Measurements from ENCODE around the gene CHCHD6. TPM values are rescaled to one million over a fixed set of nuclear protein-coding genes. Genes with fewer than 3 reads are reported as not detected.

The CHCHD6 gene
- total RNA-seq, 1 donor from 2014 or later: 17.1 TPM

- H3K4me3 Mint-ChIP-seq (ENCODE audit: unreplicated experiment): no peak overlapping the region
Observed at GRCh38 chr3:126733061-126733430, 29.0 kb downstream of the CHCHD6 start.

GRCh38 chr3:126734106-126734723 lies 30.2 kb downstream of the CHCHD6 start:
- Mint-ChIP-seq H3K36me3 (ENCODE audit: low read depth) (peaks cover 16% of the 10 kb centered on the region), H3K27ac (ENCODE audit: unreplicated experiment) (no peak overlapping the region), H3K4me3 (ENCODE audit: unreplicated experiment) (no peak overlapping the region)

More at GRCh38 chr3:126733061-126733430, 29.0 kb downstream of the CHCHD6 start:
- Mint-ChIP-seq H3K27ac (ENCODE audit: unreplicated experiment) (no peak overlapping the region), H3K9me3 (ENCODE audit: low read depth) (no peaks in the 10 kb centered on the region), H3K27me3 (ENCODE audit: low read depth) (no peaks in the 10 kb centered on the region), H3K36me3 (ENCODE audit: low read depth) (peaks cover 13% of the 10 kb centered on the region), H3K4me1 (ENCODE audit: low read depth) (peaks cover 16% of the 10 kb centered on the region)
- no peak for DNase-seq (ENCODE audit: low spot score)
- no peak for TF ChIP-seq CTCF (IDR thresholded peaks at IDR 0.05)

GRCh38 chr3:126737527-126737926 lies 33.5 kb downstream of the CHCHD6 start:
- H3K4me1 Mint-ChIP-seq (ENCODE audit: low read depth): peaks cover 10% of the 10 kb centered on the region
- no peak overlapping the region for H3K4me3 Mint-ChIP-seq (ENCODE audit: unreplicated experiment)
- H3K9me3 Mint-ChIP-seq (ENCODE audit: low read depth): peaks cover 4% of the 10 kb centered on the region
- no peaks in the 10 kb centered on the region for H3K27me3 Mint-ChIP-seq (ENCODE audit: low read depth)
- no peak for DNase-seq (ENCODE audit: low spot score)
- H3K27ac Mint-ChIP-seq (ENCODE audit: unreplicated experiment): no peak overlapping the region
- peaks cover 22% of the 10 kb centered on the region for H3K36me3 Mint-ChIP-seq (ENCODE audit: low read depth)
- peak; percentile 24 for TF ChIP-seq CTCF (IDR thresholded peaks at IDR 0.05)

More at GRCh38 chr3:126734106-126734723, 30.2 kb downstream of the CHCHD6 start:
- no peak for DNase-seq (ENCODE audit: low spot score)
- Mint-ChIP-seq H3K4me1 (ENCODE audit: low read depth) (peaks cover 16% of the 10 kb centered on the region), H3K27me3 (ENCODE audit: low read depth) (no peaks in the 10 kb centered on the region), H3K9me3 (ENCODE audit: low read depth) (no peaks in the 10 kb centered on the region)
- TF ChIP-seq CTCF (IDR thresholded peaks at IDR 0.05): no peak

GRCh38 chr3:126742057-126742456 lies 38.0 kb downstream of the CHCHD6 start:
- H3K27ac Mint-ChIP-seq (ENCODE audit: unreplicated experiment): no peak overlapping the region
- H3K9me3 Mint-ChIP-seq (ENCODE audit: low read depth): peaks cover 4% of the 10 kb centered on the region
- H3K27me3 Mint-ChIP-seq (ENCODE audit: low read depth): no peaks in the 10 kb centered on the region
- no peak for TF ChIP-seq CTCF (IDR thresholded peaks at IDR 0.05)
- H3K36me3 Mint-ChIP-seq (ENCODE audit: low read depth): peaks cover 17% of the 10 kb centered on the region
- H3K4me3 Mint-ChIP-seq (ENCODE audit: unreplicated experiment): no peak overlapping the region
- DNase-seq (ENCODE audit: low spot score): no peak
- H3K4me1 Mint-ChIP-seq (ENCODE audit: low read depth): peaks cover 15% of the 10 kb centered on the region

GRCh38 chr3:126743350-126743749 lies 39.3 kb downstream of the CHCHD6 start:
- peaks cover 22% of the 10 kb centered on the region for H3K4me1 Mint-ChIP-seq (ENCODE audit: low read depth)
- no peak overlapping the region for H3K27ac Mint-ChIP-seq (ENCODE audit: unreplicated experiment)
- H3K36me3 Mint-ChIP-seq (ENCODE audit: low read depth): peaks cover 8% of the 10 kb centered on the region

More at GRCh38 chr3:126743350-126743749, 39.3 kb downstream of the CHCHD6 start:
- H3K27me3 Mint-ChIP-seq (ENCODE audit: low read depth): no peaks in the 10 kb centered on the region
- H3K9me3 Mint-ChIP-seq (ENCODE audit: low read depth): peaks cover 4% of the 10 kb centered on the region
- H3K4me3 Mint-ChIP-seq (ENCODE audit: unreplicated experiment): no peak overlapping the region
- DNase-seq (ENCODE audit: low spot score): no peak
- no peak for TF ChIP-seq CTCF (IDR thresholded peaks at IDR 0.05)

Data from chondrocyte (in vitro differentiated cells).